A673 (cell line): ENCODE measurements around the gene BICD2.

ENCODE experiments used
- CTCF ChIP-seq: fragments of 300-800, 200-600 bp; sonication (generic); conservative IDR thresholded peaks from 2 replicates; pipeline ENCODE4 v1.5.1; 2017; ENCODE audit warnings: low read depth, mild to moderate bottlenecking, antibody characterized with exemption, low read length, moderate library complexity, mixed read lengths
- EZH2 ChIP-seq: fragments of 200-600 bp; sonication (generic); IDR thresholded peaks from 2 replicates; pipeline ENCODE4 v1.6.1; 2017; ENCODE audit warnings: borderline replicate concordance, low read depth, mild to moderate bottlenecking, mixed read lengths, antibody characterized with exemption, low read length; ENCODE audit not compliant: poor library complexity, severe bottlenecking

GRCh38 chr9:92752812-92753404 lies 11.7 kb downstream of the BICD2 start:
- TF ChIP-seq EZH2 (no peak), CTCF (no peak)
